ENCODE measurements around the gene CYCS.
"Not testable (repeated sequence)": the region's sequence is repeated elsewhere in the genome, so short reads cannot be mapped to it uniquely, and the experiment has no call there.

CYCS gene

GRCh38 chr7:25118048-25118753 is 6.9 kb downstream of the CYCS start:
- DNase-seq, result no peak

- no peak for DNase-seq
Measured at GRCh38 chr7:25117226-25118047, 7.6 kb downstream of the CYCS start.

GRCh38 chr7:25116621-25117020 is 8.4 kb downstream of the CYCS start:
- no peak for DNase-seq

GRCh38 chr7:25110514-25110913 is 14.5 kb downstream of the CYCS start:
- DNase-seq, result not testable (repeated sequence)

GRCh38 chr7:25109276-25109675 is 15.8 kb downstream of the CYCS start:
- no peak for DNase-seq

- no peak for DNase-seq
Measured at GRCh38 chr7:25105911-25106310, 19.1 kb downstream of the CYCS start.

GRCh38 chr7:25103773-25104172 is 21.3 kb downstream of the CYCS start:
- no peak for DNase-seq

- no peak for DNase-seq
Measured at GRCh38 chr7:25101817-25102216, 23.2 kb downstream of the CYCS start.

- DNase-seq, result peak; percentile 37
Measured at GRCh38 chr7:25098096-25099046, 26.7 kb downstream of the CYCS start.

GRCh38 chr7:25095516-25096345 is 29.3 kb downstream of the CYCS start:
- DNase-seq, result no peak

- DNase-seq, result peak; percentile 82
Measured at GRCh38 chr7:25093268-25093826, 31.7 kb downstream of the CYCS start.

GRCh38 chr7:25091779-25092178 is 33.3 kb downstream of the CYCS start:
- DNase-seq, result no peak

- no peak for DNase-seq
Measured at GRCh38 chr7:25091176-25091575, 33.9 kb downstream of the CYCS start.

- no peak for DNase-seq
Measured at GRCh38 chr7:25090374-25090773, 34.7 kb downstream of the CYCS start.

- no peak for DNase-seq
Measured at GRCh38 chr7:25087855-25088254, 37.2 kb downstream of the CYCS start.

- no peak for DNase-seq
Measured at GRCh38 chr7:25084821-25085220, 40.2 kb downstream of the CYCS start.

- no peak for DNase-seq
Measured at GRCh38 chr7:25083201-25083600, 41.9 kb downstream of the CYCS start.

GRCh38 chr7:25082041-25082440 is 43.0 kb downstream of the CYCS start:
- DNase-seq, result not testable (repeated sequence)

GRCh38 chr7:25077096-25077495 is 48.0 kb downstream of the CYCS start:
- no peak for DNase-seq

- DNase-seq, result peak; percentile 40
Measured at GRCh38 chr7:25075459-25075858, 49.6 kb downstream of the CYCS start.

- DNase-seq, result no peak
Measured at GRCh38 chr7:25073451-25073850, 51.6 kb downstream of the CYCS start.
